ENCODE measurements around the gene STK38.

The STK38 gene

GRCh38 chr6:36469946-36470345, 77.3 kb downstream of the STK38 start:
- Histone ChIP-seq H2BK12ac (ENCODE audit: low read length) (no peak overlapping the region), H3K23ac (ENCODE audit: low read length) (no peak overlapping the region), H3K4me2 (ENCODE audit: low read length) (no peak overlapping the region), H4K91ac (ENCODE audit: low read depth, low read length) (no peak overlapping the region), H2AFZ (ENCODE audit: insufficient read depth, low read length, poor library complexity) (no peak overlapping the region), H3K18ac (ENCODE audit: low read length) (no peak overlapping the region), H3K79me2 (ENCODE audit: control insufficient read depth, insufficient read depth, low read length, poor library complexity) (no peaks in the 10 kb centered on the region), H3K27ac (ENCODE audit: low read depth, low read length) (no peak overlapping the region), H3K14ac (ENCODE audit: low read length) (no peak overlapping the region), H3K9ac (ENCODE audit: low read length) (no peak overlapping the region), H2BK120ac (ENCODE audit: insufficient read depth, low read length, poor library complexity) (no peak overlapping the region), H3K4me3 (ENCODE audit: low read depth, low read length) (no peak overlapping the region), H3K27me3 (ENCODE audit: insufficient read depth, low read length) (no peaks in the 10 kb centered on the region), H4K12ac (ENCODE audit: low read depth, low read length) (no peak overlapping the region), H2BK5ac (ENCODE audit: low read depth, low read length, poor library complexity) (no peak overlapping the region), H4K8ac (ENCODE audit: low read depth, low read length) (no peak overlapping the region), H2AK5ac (ENCODE audit: low read length) (no peak overlapping the region), H3K36me3 (ENCODE audit: control insufficient read depth in 1 of 2, insufficient read depth in 2 of 2, low read length in 2 of 2) (peaks cover 10 to 15% of the 10 kb centered on the region in 2 experiments), H3K79me1 (ENCODE audit: low read length) (no peaks in the 10 kb centered on the region), H3K9me3 (ENCODE audit: insufficient read depth, low read depth, low read length) (no peaks in the 10 kb centered on the region), H3K4ac (ENCODE audit: low read depth, low read length) (no peak overlapping the region), H3K4me1 (ENCODE audit: control insufficient read depth in 1 of 2, insufficient read depth in 2 of 2, low read length in 2 of 2) (no peaks in the 10 kb centered on the region)
- WGBS (ENCODE audit: extremely low coverage, insufficient coverage, insufficient read length), result no CpG with 5 or more reads among the region's 3 CpGs
- no peak for DNase-seq

- Histone ChIP-seq H3K23ac (ENCODE audit: low read length) (no peak overlapping the region), H2AK5ac (ENCODE audit: low read length) (no peak overlapping the region), H3K18ac (ENCODE audit: low read length) (no peak overlapping the region), H4K12ac (ENCODE audit: low read depth, low read length) (no peak overlapping the region), H3K4ac (ENCODE audit: low read depth, low read length) (peak overlapping the region; percentile 72), H3K4me1 (ENCODE audit: control insufficient read depth in 1 of 2, insufficient read depth in 2 of 2, low read length in 2 of 2) (no peaks in the 10 kb centered on the region), H2AFZ (ENCODE audit: insufficient read depth, low read length, poor library complexity) (no peak overlapping the region), H3K4me2 (ENCODE audit: low read length) (no peak overlapping the region), H2BK120ac (ENCODE audit: insufficient read depth, low read length, poor library complexity) (no peak overlapping the region), H4K91ac (ENCODE audit: low read depth, low read length) (no peak overlapping the region), H3K27ac (ENCODE audit: low read depth, low read length) (no peak overlapping the region), H3K14ac (ENCODE audit: low read length) (no peak overlapping the region), H3K27me3 (ENCODE audit: insufficient read depth, low read length) (no peaks in the 10 kb centered on the region), H3K79me1 (ENCODE audit: low read length) (no peaks in the 10 kb centered on the region), H3K9me3 (ENCODE audit: insufficient read depth, low read depth, low read length) (peaks cover 1% of the 10 kb centered on the region), H4K8ac (ENCODE audit: low read depth, low read length) (no peak overlapping the region), H3K79me2 (ENCODE audit: control insufficient read depth, insufficient read depth, low read length, poor library complexity) (no peaks in the 10 kb centered on the region), H3K36me3 (ENCODE audit: control insufficient read depth in 1 of 2, insufficient read depth in 2 of 2, low read length in 2 of 2) (peaks cover 10 to 15% of the 10 kb centered on the region in 2 experiments), H3K9ac (ENCODE audit: low read length) (no peak overlapping the region), H3K4me3 (ENCODE audit: low read depth, low read length) (no peak overlapping the region), H2BK5ac (ENCODE audit: low read depth, low read length, poor library complexity) (no peak overlapping the region), H2BK12ac (ENCODE audit: low read length) (no peak overlapping the region)
- DNase-seq, result no peak
- no CpG with 5 or more reads among the region's 6 CpGs for WGBS (ENCODE audit: extremely low coverage, insufficient coverage, insufficient read length)
These were observed 78.1 kb downstream of the STK38 start for GRCh38 chr6:36469148-36469661.

DNA sequence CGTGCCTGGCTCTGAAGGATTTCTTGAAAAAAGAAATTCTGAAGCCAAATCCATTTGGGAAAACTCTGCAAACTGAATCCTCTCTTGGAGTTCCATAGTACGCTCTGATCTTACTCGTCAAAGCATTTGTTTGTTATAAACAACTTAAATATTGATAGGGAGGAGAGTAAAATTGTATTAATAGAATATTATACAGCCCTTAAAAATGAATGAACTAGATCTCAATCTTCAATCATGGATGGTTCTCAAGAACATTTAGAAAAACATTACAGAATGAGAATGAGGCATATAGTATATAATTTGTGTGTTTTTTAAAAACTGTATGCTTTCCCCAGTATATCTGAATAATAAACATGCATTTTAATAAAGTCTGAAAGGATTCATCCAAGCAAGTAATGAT, 79.7 kb downstream of the STK38 start:
- Histone ChIP-seq H4K91ac (ENCODE audit: low read depth, low read length) (no peak overlapping the region), H3K36me3 (ENCODE audit: control insufficient read depth in 1 of 2, insufficient read depth in 2 of 2, low read length in 2 of 2) (peaks cover 10 to 12% of the 10 kb centered on the region in 2 experiments), H3K9ac (ENCODE audit: low read length) (no peak overlapping the region), H3K9me3 (ENCODE audit: insufficient read depth, low read depth, low read length) (peaks cover 2% of the 10 kb centered on the region), H2BK5ac (ENCODE audit: low read depth, low read length, poor library complexity) (no peak overlapping the region), H4K12ac (ENCODE audit: low read depth, low read length) (no peak overlapping the region), H3K14ac (ENCODE audit: low read length) (no peak overlapping the region), H3K18ac (ENCODE audit: low read length) (no peak overlapping the region), H3K23ac (ENCODE audit: low read length) (no peak overlapping the region), H2AK5ac (ENCODE audit: low read length) (no peak overlapping the region), H3K4me3 (ENCODE audit: low read depth, low read length) (no peak overlapping the region), H3K4me1 (ENCODE audit: control insufficient read depth in 1 of 2, insufficient read depth in 2 of 2, low read length in 2 of 2) (no peaks in the 10 kb centered on the region), H3K27me3 (ENCODE audit: insufficient read depth, low read length) (no peaks in the 10 kb centered on the region), H3K79me2 (ENCODE audit: control insufficient read depth, insufficient read depth, low read length, poor library complexity) (no peaks in the 10 kb centered on the region), H3K79me1 (ENCODE audit: low read length) (no peaks in the 10 kb centered on the region), H4K8ac (ENCODE audit: low read depth, low read length) (no peak overlapping the region), H2BK120ac (ENCODE audit: insufficient read depth, low read length, poor library complexity) (no peak overlapping the region), H2AFZ (ENCODE audit: insufficient read depth, low read length, poor library complexity) (no peak overlapping the region), H3K4ac (ENCODE audit: low read depth, low read length) (no peak overlapping the region), H3K27ac (ENCODE audit: low read depth, low read length) (no peak overlapping the region), H2BK12ac (ENCODE audit: low read length) (no peak overlapping the region), H3K4me2 (ENCODE audit: low read length) (no peak overlapping the region)
- no peak for DNase-seq
- WGBS (ENCODE audit: extremely low coverage, insufficient coverage, insufficient read length), result no CpG with 5 or more reads among the region's 3 CpGs

GRCh38 chr6:36464233-36464632, 83.0 kb downstream of the STK38 start:
- Histone ChIP-seq H4K12ac (ENCODE audit: low read depth, low read length) (no peak overlapping the region), H3K36me3 (ENCODE audit: control insufficient read depth in 1 of 2, insufficient read depth in 2 of 2, low read length in 2 of 2) (peaks cover 0 to 4% of the 10 kb centered on the region in 2 experiments), H3K4me2 (ENCODE audit: low read length) (no peak overlapping the region), H3K79me1 (ENCODE audit: low read length) (no peaks in the 10 kb centered on the region), H3K79me2 (ENCODE audit: control insufficient read depth, insufficient read depth, low read length, poor library complexity) (no peaks in the 10 kb centered on the region), H3K4me3 (ENCODE audit: low read depth, low read length) (no peak overlapping the region), H2AFZ (ENCODE audit: insufficient read depth, low read length, poor library complexity) (no peak overlapping the region), H3K9me3 (ENCODE audit: insufficient read depth, low read depth, low read length) (peaks cover 2% of the 10 kb centered on the region), H3K18ac (ENCODE audit: low read length) (no peak overlapping the region), H2BK12ac (ENCODE audit: low read length) (no peak overlapping the region), H3K4me1 (ENCODE audit: control insufficient read depth in 1 of 2, insufficient read depth in 2 of 2, low read length in 2 of 2) (no peaks in the 10 kb centered on the region), H3K14ac (ENCODE audit: low read length) (no peak overlapping the region), H3K9ac (ENCODE audit: low read length) (no peak overlapping the region), H2BK5ac (ENCODE audit: low read depth, low read length, poor library complexity) (no peak overlapping the region), H2BK120ac (ENCODE audit: insufficient read depth, low read length, poor library complexity) (no peak overlapping the region), H2AK5ac (ENCODE audit: low read length) (no peak overlapping the region), H3K27me3 (ENCODE audit: insufficient read depth, low read length) (no peaks in the 10 kb centered on the region), H3K4ac (ENCODE audit: low read depth, low read length) (no peak overlapping the region), H3K27ac (ENCODE audit: low read depth, low read length) (no peak overlapping the region), H3K23ac (ENCODE audit: low read length) (peak overlapping the region; percentile 90), H4K91ac (ENCODE audit: low read depth, low read length) (no peak overlapping the region), H4K8ac (ENCODE audit: low read depth, low read length) (no peak overlapping the region)
- DNase-seq, result no peak
- no CpG with 5 or more reads among the region's 1 CpG for WGBS (ENCODE audit: extremely low coverage, insufficient coverage, insufficient read length)

All from trophoblast cell (in vitro differentiated cells and primary cell).